SK-N-SH (cell line): ENCODE results near the gene GRM1. TPM values are rescaled to one million over a fixed set of nuclear protein-coding genes. Genes with fewer than 3 reads are reported as not detected.

ENCODE experiments used
- CTCF ChIA-PET: fragments of 300-600, 350-600 bp; formaldehyde crosslinking; extraction: SDS; loops from one replicate; lab custom pipeline; 2021; lab: Yijun Ruan, JAX
- POLR2A ChIA-PET: fragments of 350-600 bp; sonication (Branson Sonifier 250); formaldehyde crosslinking; extraction: SDS; loops from one replicate; lab custom pipeline; 2020; ENCODE audit warnings: antibody characterized with exemption, inconsistent platforms; lab: Yijun Ruan, JAX
- DNase-seq: peaks from one replicate; pipeline ENCODE4 v3.0.0; 2012
- H2AFZ ChIP-seq: fragments of 200-600 bp; sonication (generic); 2 replicates; pipeline ENCODE4 v1.8.1; 2016; ENCODE audit warnings: antibody characterized with exemption, mild to moderate bottlenecking, low read depth
- H3F3A ChIP-seq: fragments of 200-600 bp; sonication (generic); replicated peaks from 2 replicates; pipeline ENCODE3; 2016; ENCODE audit warnings: antibody characterized with exemption, mild to moderate bottlenecking; ENCODE audit not compliant: insufficient read depth
- H3K27ac ChIP-seq, 2 experiments: fragments of 200-500 bp in 1 of 2; fragments of 200-600 bp in 1 of 2; sonication (Bioruptor generic) in 1 of 2; sonication (generic), shearing (Covaris generic) in 1 of 2; 2 replicates each; pipeline versions ENCODE4 v1.5.1 to v1.6.1; 2014 to 2016; ENCODE audit warnings: low read depth in 2 of 2, inconsistent platforms in 1 of 2, low read length in 1 of 2, mild to moderate bottlenecking in 1 of 2, mixed read lengths in 1 of 2
- H3K27me3 ChIP-seq: fragments of 200-600 bp; sonication (generic), shearing (Covaris generic); 2 replicates; pipeline ENCODE4 v1.6.1; 2016; ENCODE audit warnings: mixed run types; ENCODE audit not compliant: insufficient read depth
- H3K36me3 ChIP-seq, 2 experiments: fragments of 200-500 bp in 1 of 2; fragments of 200-600 bp in 1 of 2; sonication (Bioruptor generic) in 1 of 2; sonication (generic) in 1 of 2; replicated peaks in 1 of 2; 2 replicates each; pipeline versions ENCODE3 to v1.5.1; 2014 to 2016; ENCODE audit warnings: low read length in 1 of 2, mild to moderate bottlenecking in 1 of 2; ENCODE audit not compliant: insufficient read depth in 2 of 2, control insufficient read depth in 1 of 2
- H3K4me1 ChIP-seq, 2 experiments: fragments of 200-500 bp in 1 of 2; fragments of 200-600 bp in 1 of 2; sonication (Bioruptor generic) in 1 of 2; sonication (generic), shearing (Covaris generic) in 1 of 2; 2 replicates each; pipeline versions ENCODE4 v1.5.1 to v1.6.1; 2014 to 2016; ENCODE audit warnings: low read depth in 1 of 2, low read length in 1 of 2, mixed run types in 1 of 2; ENCODE audit not compliant: insufficient read depth in 2 of 2, control insufficient read depth in 1 of 2
- H3K4me2 ChIP-seq: fragments of 200-600 bp; sonication (generic), shearing (Covaris generic); 2 replicates; pipeline ENCODE4 v1.6.1; 2017; ENCODE audit warnings: mixed run types
- H3K4me3 ChIP-seq, 2 experiments: fragments of 200-500 bp in 1 of 2; fragments of 200-600 bp in 1 of 2; sonication (Bioruptor generic) in 1 of 2; sonication (generic), shearing (Covaris generic) in 1 of 2; 2 replicates each; pipeline versions ENCODE4 v1.5.1 to v1.8.1; 2014 to 2016; ENCODE audit warnings: low read depth in 2 of 2, inconsistent platforms in 1 of 2, low read length in 1 of 2, mild to moderate bottlenecking in 1 of 2, mixed read lengths in 1 of 2, moderate library complexity in 1 of 2
- H3K79me2 ChIP-seq: fragments of 200-600 bp; sonication (generic); 2 replicates; pipeline ENCODE4 v1.8.1; 2017; ENCODE audit warnings: mild to moderate bottlenecking; ENCODE audit not compliant: insufficient read depth
- H3K9ac ChIP-seq: fragments of 200-600 bp; sonication (generic); 2 replicates; pipeline ENCODE4 v1.6.1; 2017; ENCODE audit warnings: mixed run types
- H3K9me2 ChIP-seq: fragments of 200-600 bp; sonication (generic); 2 replicates; pipeline ENCODE4 v1.6.1; 2017; ENCODE audit warnings: mixed run types
- H3K9me3 ChIP-seq: fragments of 200-600 bp; sonication (generic); 2 replicates; pipeline ENCODE4 v1.6.1; 2017; ENCODE audit warnings: mixed run types, mild to moderate bottlenecking, moderate library complexity
- H4K20me1 ChIP-seq: fragments of 200-600 bp; sonication (generic); 2 replicates; pipeline ENCODE4 v1.6.1; 2017; ENCODE audit warnings: mild to moderate bottlenecking, mixed run types; ENCODE audit not compliant: insufficient read depth
- CHD2 ChIP-seq: fragments of 150-350 bp; IDR thresholded peaks from 2 replicates; pipeline ENCODE4 v1.6.1; 2018; ENCODE audit warnings: low read length; ENCODE audit not compliant: partially characterized antibody
- ELF1 ChIP-seq: IDR thresholded peaks from 2 replicates; pipeline ENCODE4 v1.4.0; 2012
- EP300 ChIP-seq, 2 experiments: IDR thresholded peaks; 2 replicates each; pipeline versions ENCODE4 v1.4.0 to v1.6.1; 2012; ENCODE audit warnings: borderline replicate concordance in 1 of 2, low read depth in 1 of 2, low read length in 1 of 2
- EZH2phosphoT487 ChIP-seq: fragments of 200-600 bp; sonication (generic); IDR thresholded peaks from 2 replicates; pipeline ENCODE4 v1.6.1; 2017; ENCODE audit warnings: low read depth, mixed run types, mild to moderate bottlenecking, antibody characterized with exemption, moderate library complexity, borderline replicate concordance
- GATA2 ChIP-seq: sonication (generic); formaldehyde crosslinking; IDR thresholded peaks from 2 replicates; pipeline ENCODE4 v1.5.0; 2020; ENCODE audit warnings: mild to moderate bottlenecking, missing genetic modification reagents
- JUND ChIP-seq: IDR thresholded peaks from 2 replicates; pipeline ENCODE4 v1.4.0; 2012
- MXI1 ChIP-seq: IDR thresholded peaks from 2 replicates; pipeline ENCODE4 v1.6.1; 2012; ENCODE audit warnings: mild to moderate bottlenecking, low read depth, low read length, improper control_type of control experiment
- RAD21 ChIP-seq: IDR thresholded peaks from 2 replicates; pipeline ENCODE4 v1.6.1; 2012; ENCODE audit warnings: mild to moderate bottlenecking, low read length
- RCOR1 ChIP-seq: fragments of 150-350 bp; IDR thresholded peaks from 2 replicates; pipeline ENCODE4 v1.6.1; 2017; ENCODE audit warnings: antibody characterized with exemption, low read length
- RFX5 ChIP-seq: IDR thresholded peaks from 2 replicates; pipeline ENCODE4 v1.6.1; 2012; ENCODE audit warnings: mild to moderate bottlenecking, improper control_type of control experiment, low read length
- SIN3A ChIP-seq: IDR thresholded peaks from 2 replicates; pipeline ENCODE4 v1.6.1; 2012; ENCODE audit warnings: low read depth, mild to moderate bottlenecking, low read length, moderate library complexity, borderline replicate concordance
- TCF12 ChIP-seq: IDR thresholded peaks from 2 replicates; pipeline ENCODE4 v1.4.0; 2012
- YY1 ChIP-seq: IDR thresholded peaks from 2 replicates; pipeline ENCODE4 v1.4.0; 2012; ENCODE audit warnings: low read depth, mild to moderate bottlenecking
- WGBS: methylation state at CpG from one replicate; pipeline ENCODE4 v1.1.6; 2017; ENCODE audit warnings: low lambda C conversion rate; 5-methylcytosine and 5-hydroxymethylcytosine counted together
- polyA plus RNA-seq, 3 experiments: library from polyadenylated mRNA; depleted of rRNA; stranded (reverse); fragments of >200 nt; gene quantifications; 2 replicates each; pipeline ENCODE4 v1.2.3, GENCODE V29; 2012
- TF ChIP-seq, protein P1 (sequence below): IDR thresholded peaks from 2 replicates; pipeline ENCODE4 v1.4.0; 2012; ENCODE audit warnings: low read depth
- TF ChIP-seq, protein P2 (sequence below): IDR thresholded peaks from 2 replicates; pipeline ENCODE4; 2012
- TF ChIP-seq, protein P3 (sequence below): fragments of 150-350 bp; IDR thresholded peaks from 2 replicates; pipeline ENCODE4 v1.6.1; 2016; ENCODE audit warnings: mild to moderate bottlenecking, low read depth, low read length

GRM1 gene
- polyA plus RNA-seq, 1 of the 3 experiments (the other 2 are of a cell fraction): 0.05 TPM

DNA sequence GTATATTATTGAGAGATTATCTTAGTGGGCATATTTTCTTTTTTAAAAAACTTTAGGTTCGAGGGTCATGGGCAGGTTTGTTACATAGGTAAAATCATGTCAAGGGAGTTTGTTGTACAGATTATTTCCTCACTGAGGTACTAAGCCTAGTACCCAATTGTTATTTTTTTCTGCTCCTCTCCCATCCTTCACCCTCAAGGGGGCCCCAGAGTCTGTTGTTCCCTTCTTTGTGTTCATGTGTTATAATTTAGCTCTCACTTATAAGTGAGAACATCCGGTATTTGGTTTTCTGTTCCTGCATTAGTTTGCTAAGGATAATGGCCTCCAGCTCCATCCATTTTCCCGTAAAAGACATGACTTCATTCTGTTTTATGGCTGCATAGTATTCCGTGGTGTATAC, 266.8 kb downstream of the GRM1 start:
- DNase-seq: no peak
- Histone ChIP-seq H3K27ac (no peak overlapping the region), H3K9ac (no peak overlapping the region), H2AFZ (no peak overlapping the region), H3F3A (peaks cover 5% of the 10 kb centered on the region), H3K36me3 (no peaks in the 10 kb centered on the region), H3K79me2 (no peaks in the 10 kb centered on the region), H3K4me2 (no peak overlapping the region), H3K9me2 (no peaks in the 10 kb centered on the region), H3K4me1 (peaks cover 0 to 8% of the 10 kb centered on the region in 2 experiments; a peak in 2 of 4 replicates), H3K27me3 (no peaks in the 10 kb centered on the region), H3K9me3 (no peaks in the 10 kb centered on the region), H4K20me1 (no peaks in the 10 kb centered on the region), H3K4me3 (no peak overlapping the region)
- POLR2A ChIA-PET: no interaction called here
- TF ChIP-seq RFX5 (no peak), CHD2 (no peak), SIN3A (no peak), RCOR1 (no peak), EZH2phosphoT487 (no peak), EP300 (IDR thresholded peaks at IDR 0.05; ENCODE audit: borderline replicate concordance in 1 of 2, low read depth in 1 of 2, low read length in 1 of 2) (no peak)
- TF ChIP-seq, protein P1, sequence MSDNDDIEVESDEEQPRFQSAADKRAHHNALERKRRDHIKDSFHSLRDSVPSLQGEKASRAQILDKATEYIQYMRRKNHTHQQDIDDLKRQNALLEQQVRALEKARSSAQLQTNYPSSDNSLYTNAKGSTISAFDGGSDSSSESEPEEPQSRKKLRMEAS: no peak
- WGBS: 66% methylated on average over 4 of the region's 4 CpGs
- CTCF ChIA-PET: no interaction called here

DNA sequence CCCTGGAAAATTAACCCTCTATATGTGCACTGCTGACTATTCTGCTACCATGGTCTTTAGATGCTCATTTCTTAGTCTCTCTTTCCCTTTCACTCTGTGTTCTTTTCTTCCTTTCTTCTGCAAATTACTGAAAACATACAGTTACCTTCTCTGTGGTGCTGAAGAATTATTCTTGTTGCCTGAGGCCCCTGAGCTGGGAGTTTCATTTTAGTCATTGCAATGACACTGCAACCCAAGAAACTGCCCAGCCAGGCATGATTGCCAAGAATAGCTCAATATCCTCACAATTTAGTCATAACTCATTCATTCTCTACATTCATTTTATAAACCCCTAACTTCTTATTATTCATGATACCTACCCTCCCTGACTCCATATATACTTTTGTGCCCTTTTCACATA, 269.0 kb downstream of the GRM1 start:
- H3K9me3 ChIP-seq: no peaks in the 10 kb centered on the region
- no peak for DNase-seq
- H3K9me2 ChIP-seq: no peaks in the 10 kb centered on the region
- CTCF ChIA-PET: no interaction called here
- H3F3A ChIP-seq: no peaks in the 10 kb centered on the region
- H3K4me3 ChIP-seq: no peak overlapping the region
- no peaks in the 10 kb centered on the region for H3K79me2 ChIP-seq
- no peak overlapping the region for H3K9ac ChIP-seq
- H3K4me1 ChIP-seq: peaks cover 0 to 8% of the 10 kb centered on the region in 2 experiments; a peak in 2 of 4 replicates
- no peak overlapping the region for H2AFZ ChIP-seq
- H3K27ac ChIP-seq: no peak overlapping the region
- no peaks in the 10 kb centered on the region for H3K36me3 ChIP-seq
- no peak overlapping the region for H3K4me2 ChIP-seq
- no peak for TF ChIP-seq TCF12
- no peak for TF ChIP-seq MXI1
- no peak for TF ChIP-seq JUND
- TF ChIP-seq, protein P2, sequence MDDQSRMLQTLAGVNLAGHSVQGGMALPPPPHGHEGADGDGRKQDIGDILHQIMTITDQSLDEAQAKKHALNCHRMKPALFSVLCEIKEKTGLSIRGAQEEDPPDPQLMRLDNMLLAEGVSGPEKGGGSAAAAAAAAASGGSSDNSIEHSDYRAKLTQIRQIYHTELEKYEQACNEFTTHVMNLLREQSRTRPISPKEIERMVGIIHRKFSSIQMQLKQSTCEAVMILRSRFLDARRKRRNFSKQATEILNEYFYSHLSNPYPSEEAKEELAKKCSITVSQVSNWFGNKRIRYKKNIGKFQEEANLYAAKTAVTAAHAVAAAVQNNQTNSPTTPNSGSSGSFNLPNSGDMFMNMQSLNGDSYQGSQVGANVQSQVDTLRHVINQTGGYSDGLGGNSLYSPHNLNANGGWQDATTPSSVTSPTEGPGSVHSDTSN: no peak
- TF ChIP-seq, protein P3, sequence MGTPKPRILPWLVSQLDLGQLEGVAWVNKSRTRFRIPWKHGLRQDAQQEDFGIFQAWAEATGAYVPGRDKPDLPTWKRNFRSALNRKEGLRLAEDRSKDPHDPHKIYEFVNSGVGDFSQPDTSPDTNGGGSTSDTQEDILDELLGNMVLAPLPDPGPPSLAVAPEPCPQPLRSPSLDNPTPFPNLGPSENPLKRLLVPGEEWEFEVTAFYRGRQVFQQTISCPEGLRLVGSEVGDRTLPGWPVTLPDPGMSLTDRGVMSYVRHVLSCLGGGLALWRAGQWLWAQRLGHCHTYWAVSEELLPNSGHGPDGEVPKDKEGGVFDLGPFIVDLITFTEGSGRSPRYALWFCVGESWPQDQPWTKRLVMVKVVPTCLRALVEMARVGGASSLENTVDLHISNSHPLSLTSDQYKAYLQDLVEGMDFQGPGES: no peak
- no peak for TF ChIP-seq SIN3A
- no peak for TF ChIP-seq RAD21
- TF ChIP-seq GATA2 (CRISPR knock-in tag): no peak
- no peak for TF ChIP-seq YY1
- TF ChIP-seq ELF1: no peak
- no peaks in the 10 kb centered on the region for H3K27me3 ChIP-seq
- no peaks in the 10 kb centered on the region for H4K20me1 ChIP-seq
- POLR2A ChIA-PET: no interaction called here
